K562 (cell line): ENCODE measurements around the gene DENR. TPM values are rescaled to one million over a fixed set of nuclear protein-coding genes. Genes with fewer than 3 reads are reported as not detected.

ENCODE experiments used
- ATAC-seq: fragments of 200-7000 bp; cut with Tn5 transposase; 3 replicates; pipeline ENCODE4 v1.9.1; 2020; ENCODE audit warnings: moderate library complexity
- BruUV-seq: library from RNA; stranded (reverse); fragments of 400-500 nt; replicated peaks from 2 replicates; lab custom pipeline; 2021; lab: Mats Ljungman, UMichigan
- CTCF ChIA-PET: fragments of 300-600 bp; formaldehyde crosslinking; extraction: SDS; loops from one replicate; lab custom pipeline; 2021; ENCODE audit warnings: low intra/inter-chr PET ratio; lab: Yijun Ruan, JAX
- POLR2A ChIA-PET: fragments of 300-600, 350-650 bp; sonication (Branson Sonifier 250); formaldehyde crosslinking; extraction: SDS; loops from one replicate; lab custom pipeline; 2021; ENCODE audit warnings: antibody characterized with exemption, inconsistent platforms; lab: Yijun Ruan, JAX
- DNase-seq, 4 experiments: peaks; one replicate each; pipeline versions ENCODE4 v3.0.0 to v3.0.0-alpha.2; 2011 to 2018; ENCODE audit warnings: low spot score in 3 of 4, mixed read lengths in 3 of 4; ENCODE audit errors: extremely low read depth in 1 of 4
- FAIRE-seq: peaks from 2 replicates; lab custom pipeline; 2011; peaks lifted over from hg19 to GRCh38; lab: Jason Lieb, UNC
- H2AFZ ChIP-seq: 2 replicates; pipeline ENCODE4 v1.6.0; 2011; ENCODE audit warnings: low read depth, low read length, control low read depth, inconsistent platforms
- H3K27ac ChIP-seq: fragments of 200-600 bp; 3 replicates; pipeline ENCODE4 v1.8.0; 2011; ENCODE audit warnings: low read depth, mild to moderate bottlenecking, control low read depth, inconsistent platforms, low read length, moderate library complexity, mixed read lengths; ENCODE audit errors: extremely low read depth
- H3K27me3 ChIP-seq, 2 experiments: fragments of 300-600 bp in 1 of 2; 2 replicates in 1 of 2; 3 replicates in 1 of 2; pipeline versions ENCODE4 v1.6.0 to v1.8.0; 2011; ENCODE audit warnings: inconsistent platforms in 2 of 2, low read length in 2 of 2, mild to moderate bottlenecking in 1 of 2, mixed read lengths in 1 of 2, moderate library complexity in 1 of 2; ENCODE audit not compliant: control insufficient read depth in 2 of 2, insufficient read depth in 2 of 2
- H3K36me3 ChIP-seq: fragments of 300-600 bp; 3 replicates; pipeline ENCODE4 v1.8.0; 2011; ENCODE audit warnings: mild to moderate bottlenecking, low read length, inconsistent platforms; ENCODE audit not compliant: control insufficient read depth, insufficient read depth
- H3K4me1 ChIP-seq, 2 experiments: fragments of 200-600 bp in 1 of 2; replicated peaks in 1 of 2; 2 replicates in 1 of 2; 3 replicates in 1 of 2; pipeline versions ENCODE4 v1.5.1 to v1.8.0; 2011; ENCODE audit warnings: inconsistent platforms in 2 of 2, low read length in 2 of 2, mild to moderate bottlenecking in 1 of 2, mixed read lengths in 1 of 2, moderate library complexity in 1 of 2; ENCODE audit not compliant: control insufficient read depth in 2 of 2, insufficient read depth in 2 of 2
- H3K4me2 ChIP-seq: 2 replicates; pipeline ENCODE4 v1.6.1; 2011; ENCODE audit warnings: low read length, control low read depth, inconsistent platforms, mixed read lengths; ENCODE audit not compliant: insufficient read depth
- H3K4me3 ChIP-seq: fragments of 200-600 bp; sonication (generic), shearing (Covaris generic); 2 replicates; pipeline ENCODE4 v1.5.1; 2016; ENCODE audit warnings: control low read depth, inconsistent platforms
- H3K79me2 ChIP-seq: fragments of 200-600 bp; 3 replicates; pipeline ENCODE4 v1.8.0; 2011; ENCODE audit warnings: low read length, inconsistent platforms; ENCODE audit not compliant: control insufficient read depth, insufficient read depth
- H3K9ac ChIP-seq, 2 experiments: 2 replicates each; pipeline versions ENCODE4 v1.6.0 to v1.6.1; 2011; ENCODE audit warnings: low read depth in 2 of 2, low read length in 2 of 2, control low read depth in 1 of 2, inconsistent platforms in 1 of 2, mild to moderate bottlenecking in 1 of 2, mixed read lengths in 1 of 2; ENCODE audit not compliant: insufficient read depth in 1 of 2
- H3K9me1 ChIP-seq: one replicate; pipeline ENCODE4 v1.6.0; 2011; ENCODE audit warnings: inconsistent platforms, mild to moderate bottlenecking, low read length, moderate library complexity; ENCODE audit not compliant: control insufficient read depth, insufficient read depth
- H3K9me3 ChIP-seq: replicated peaks from 2 replicates; pipeline ENCODE4 v1.5.1; 2011; ENCODE audit warnings: low read depth, low read length, inconsistent platforms; ENCODE audit not compliant: control insufficient read depth, insufficient read depth
- H4K20me1 ChIP-seq: replicated peaks from 2 replicates; pipeline ENCODE4 v1.6.1; 2011; ENCODE audit warnings: low read length, inconsistent platforms, mixed read lengths; ENCODE audit not compliant: control insufficient read depth, insufficient read depth
- RBM25 ChIP-seq: fragments of 200-400 bp; formaldehyde crosslinking; IDR thresholded peaks from 2 replicates; pipeline ENCODE4 v1.6.1; 2018; ENCODE audit warnings: low read length, low read depth, moderate library complexity; ENCODE audit not compliant: severe bottlenecking
- SRSF1 ChIP-seq: fragments of 200-400 bp; formaldehyde crosslinking; IDR thresholded peaks from 2 replicates; pipeline ENCODE4 v1.6.1; 2017; ENCODE audit warnings: mild to moderate bottlenecking, low read depth, low read length, moderate library complexity
- TAF1 ChIP-seq: IDR thresholded peaks from 2 replicates; pipeline ENCODE4 v1.6.1; 2011; ENCODE audit warnings: mild to moderate bottlenecking, low read length, moderate library complexity; ENCODE audit not compliant: insufficient read depth, control insufficient read depth, severe bottlenecking; ENCODE audit errors: extremely low read depth
- ZFP36 ChIP-seq: fragments of 150-350 bp; IDR thresholded peaks from 2 replicates; pipeline ENCODE4 v1.6.1; 2018; ENCODE audit warnings: low read length, low read depth; ENCODE audit not compliant: partially characterized antibody
- WGBS: fragments of 100-300 bp; shearing (Covaris generic); methylation state at CpG from one replicate; pipeline ENCODE4 v1.1.6; 2016; ENCODE audit warnings: low coverage, mixed read lengths; ENCODE audit not compliant: insufficient coverage; ENCODE audit errors: missing lambda C conversion rate; 5-methylcytosine and 5-hydroxymethylcytosine counted together
- in situ Hi-C: fragments of 300-500 bp; cut with MboI; formaldehyde crosslinking; loops from 4 replicates; pipeline ENCODE4 v1.15.0; 2018; ENCODE audit warnings: inconsistent platforms, mixed read lengths
- intact Hi-C: fragments of 100-400 bp; cut with micrococcal nuclease; formaldehyde crosslinking; loops from 2 replicates; pipeline ENCODE4 v1.14.2; 2022
- polyA plus RNA-seq, 8 experiments: library from polyadenylated mRNA; depleted of rRNA in 4 of 8; stranded (reverse) in 5 of 8; unstranded in 3 of 8; fragments of >200 nt; fragmentation: Nextera tagmentation in 2 of 8; fragmentation: Illumina TruSeq in 1 of 8; extraction: Ambion mirVana in 2 of 8; extraction: Trizol in 1 of 8; gene quantifications; 2 replicates each; pipeline versions ENCODE4 v1.2.1 to v1.2.3, GENCODE V29; 2011 to 2014; ENCODE audit warnings: inconsistent platforms in 1 of 8, missing spikeins in 1 of 8
- total RNA-seq, 7 experiments: library from RNA; depleted of rRNA in 6 of 7; stranded (reverse); fragments of >200 nt in 6 of 7; fragmentation: Illumina TruSeq in 2 of 7; extraction: Trizol in 2 of 7; gene quantifications; 2 replicates each; pipeline versions ENCODE4 v1.2.1 to v1.2.3, GENCODE V29; 2011 to 2021; ENCODE audit warnings: low replicate concordance in 1 of 7

DENR gene
- total and polyA plus RNA-seq, 9 of the 15 experiments (the other 6 are each of a cell fraction or from before 2014, with no cell fraction given): 32.5 to 77.4 (median 54.7) TPM

- no peak for TF ChIP-seq TAF1
Measured at GRCh38 chr12:122732170-122732569, 20.5 kb upstream of the DENR start (continued).

- no peaks in the 10 kb centered on the region for H3K36me3 ChIP-seq
- H3K4me2 ChIP-seq: no peak overlapping the region
- no peaks in the 10 kb centered on the region for H3K79me2 ChIP-seq
- POLR2A ChIA-PET: no interaction called here
- H3K9me3 ChIP-seq: no peaks in the 10 kb centered on the region
- H3K4me3 ChIP-seq: no peak overlapping the region
- CTCF ChIA-PET: no interaction called here
- H4K20me1 ChIP-seq: no peaks in the 10 kb centered on the region
- WGBS: 15% methylated on average over 4 of the region's 4 CpGs
- H3K27me3 ChIP-seq: peaks cover 29 to 40% of the 10 kb centered on the region in 2 experiments
- H3K9me1 ChIP-seq: no peaks in the 10 kb centered on the region
- in situ Hi-C loops (no loop called here), intact Hi-C loops (no loop called here)
- no peak for TF ChIP-seq SRSF1
- TF ChIP-seq RBM25: peak; percentile 83
- TF ChIP-seq ZFP36: peak; percentile 54
- H3K27ac ChIP-seq: no peak overlapping the region
- BruUV-seq: no TSS peak
- DNase-seq: no peak
- H3K9ac ChIP-seq: no peak overlapping the region
- H3K4me1 ChIP-seq: peaks cover 0 to 9% of the 10 kb centered on the region in 2 experiments; a peak in 3 of 5 replicates
- ATAC-seq: no peak
- H2AFZ ChIP-seq: no peak overlapping the region
- no peak for FAIRE-seq
Measured at GRCh38 chr12:122732611-122733010, 20.0 kb upstream of the DENR start.
